ENCODE data around the gene AHCYL2.
"Not testable (repeated sequence)": the region's sequence is repeated elsewhere in the genome, so short reads cannot be mapped to it uniquely, and the experiment has no call there.

The AHCYL2 gene

DNA sequence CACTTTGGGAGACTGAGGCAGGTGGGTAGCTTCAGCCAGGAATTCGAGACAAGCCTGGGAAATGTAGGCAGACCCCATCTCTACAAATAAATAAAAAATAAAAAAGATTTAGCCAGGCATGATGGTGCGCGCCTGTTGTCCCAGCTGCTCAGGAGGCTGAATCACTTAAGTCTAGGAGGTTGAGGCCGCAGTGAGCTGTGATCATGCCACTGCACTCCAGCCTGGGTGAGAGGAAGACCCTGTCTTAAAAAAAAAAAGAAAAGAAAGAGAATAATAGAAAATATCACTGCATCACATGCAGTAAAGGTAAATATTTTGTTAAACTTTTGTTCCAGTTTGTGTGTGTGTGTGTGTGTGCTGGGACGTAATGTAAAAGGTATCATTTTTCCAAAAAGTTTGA, 212.4 kb downstream of the AHCYL2 start:
- ChIA-PET POLR2A (no interaction called here), CTCF (interaction anchor here (0.9 to 1.3 kb wide), 2 partner anchors 12 to 94 kb away, joined by 3 to 4 read pairs; no protein-coding TSS in a partner anchor)
- TF ChIP-seq, protein P1, sequence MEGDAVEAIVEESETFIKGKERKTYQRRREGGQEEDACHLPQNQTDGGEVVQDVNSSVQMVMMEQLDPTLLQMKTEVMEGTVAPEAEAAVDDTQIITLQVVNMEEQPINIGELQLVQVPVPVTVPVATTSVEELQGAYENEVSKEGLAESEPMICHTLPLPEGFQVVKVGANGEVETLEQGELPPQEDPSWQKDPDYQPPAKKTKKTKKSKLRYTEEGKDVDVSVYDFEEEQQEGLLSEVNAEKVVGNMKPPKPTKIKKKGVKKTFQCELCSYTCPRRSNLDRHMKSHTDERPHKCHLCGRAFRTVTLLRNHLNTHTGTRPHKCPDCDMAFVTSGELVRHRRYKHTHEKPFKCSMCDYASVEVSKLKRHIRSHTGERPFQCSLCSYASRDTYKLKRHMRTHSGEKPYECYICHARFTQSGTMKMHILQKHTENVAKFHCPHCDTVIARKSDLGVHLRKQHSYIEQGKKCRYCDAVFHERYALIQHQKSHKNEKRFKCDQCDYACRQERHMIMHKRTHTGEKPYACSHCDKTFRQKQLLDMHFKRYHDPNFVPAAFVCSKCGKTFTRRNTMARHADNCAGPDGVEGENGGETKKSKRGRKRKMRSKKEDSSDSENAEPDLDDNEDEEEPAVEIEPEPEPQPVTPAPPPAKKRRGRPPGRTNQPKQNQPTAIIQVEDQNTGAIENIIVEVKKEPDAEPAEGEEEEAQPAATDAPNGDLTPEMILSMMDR (IDR thresholded peaks at IDR 0.05; ENCODE audit: control extremely low read depth, extremely low read depth, low read depth, missing control alignments): no peak
- no peak for DNase-seq (ENCODE audit: extremely low spot score)

DNA sequence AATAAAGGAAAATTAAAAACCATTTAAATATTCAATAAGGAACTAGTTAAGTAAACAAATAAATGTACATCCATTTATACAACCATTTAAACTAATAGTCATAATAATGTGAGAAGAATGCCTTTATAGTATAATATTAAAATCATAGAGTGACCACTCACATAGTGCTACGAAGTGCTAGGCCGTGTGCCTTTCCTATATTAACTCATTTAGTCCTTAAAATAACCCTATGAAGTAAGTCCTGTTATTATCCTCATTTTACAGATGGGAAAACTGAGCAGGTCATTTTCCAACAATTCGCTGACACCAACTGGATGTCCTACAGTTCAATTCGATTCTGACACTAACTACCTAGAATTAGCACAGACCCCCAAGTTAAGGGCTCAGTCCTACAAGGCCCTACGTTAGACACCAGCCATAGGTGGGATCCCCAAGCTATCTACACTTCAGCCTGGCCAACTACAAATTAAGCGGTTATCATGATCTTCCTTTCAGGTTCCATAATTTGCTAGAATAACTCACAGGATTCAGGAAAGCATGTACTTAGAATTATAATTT, 213.5 kb downstream of the AHCYL2 start:
- TF ChIP-seq, protein P1 (IDR thresholded peaks at IDR 0.05; ENCODE audit: control extremely low read depth, extremely low read depth, low read depth, missing control alignments): no peak
- ChIA-PET POLR2A (no interaction called here), CTCF (interaction anchor here (0.9 to 1.6 kb wide), 2 partner anchors 9 to 62 kb away, joined by 3 to 4 read pairs; no protein-coding TSS in a partner anchor)
- DNase-seq (ENCODE audit: extremely low spot score): no peak

DNA sequence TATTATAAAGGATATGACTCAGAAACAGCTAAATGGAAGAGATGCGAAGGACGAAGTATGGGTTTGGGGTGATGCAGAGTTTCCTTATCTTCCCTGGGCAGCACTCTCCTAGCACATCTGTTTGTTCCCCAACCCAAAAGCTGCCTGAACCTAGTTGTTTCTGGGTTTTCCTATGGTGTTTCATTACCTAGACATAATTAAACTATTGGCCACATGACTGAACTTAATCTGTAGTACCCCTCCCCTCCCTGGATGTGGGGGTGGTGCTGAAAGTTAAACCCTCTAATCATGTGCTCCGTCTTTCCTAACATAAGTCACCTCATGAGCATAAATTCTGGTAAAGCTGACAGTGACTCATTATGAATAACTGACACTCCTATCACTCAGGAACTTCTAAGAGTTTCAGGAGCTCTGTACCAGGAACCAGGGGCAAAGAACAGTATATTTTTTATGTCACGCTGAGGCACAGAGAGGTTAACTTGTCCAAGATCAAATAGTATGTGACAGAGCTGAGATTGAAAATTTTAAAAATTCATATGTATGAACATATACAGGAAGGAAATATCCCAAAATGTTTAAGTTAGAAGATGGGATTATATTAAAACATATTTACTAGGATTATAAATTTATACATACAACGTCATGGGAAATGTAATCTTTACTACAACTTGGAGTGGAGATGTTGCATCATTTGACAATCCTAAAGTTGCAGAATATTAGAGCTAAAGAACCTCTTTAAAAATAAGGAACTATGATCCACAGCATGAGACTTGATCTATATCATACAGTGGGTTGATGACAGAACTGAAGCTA, 214.2 kb downstream of the AHCYL2 start:
- CTCF ChIA-PET: interaction anchor here (0.9 to 1.6 kb wide), 7 partner anchors 10 to 391 kb away, joined by 3 to 8 read pairs (median 3); no protein-coding TSS in a partner anchor
- no peak for DNase-seq (ENCODE audit: extremely low spot score)
- TF ChIP-seq, protein P1 (IDR thresholded peaks at IDR 0.05; ENCODE audit: control extremely low read depth, extremely low read depth, low read depth, missing control alignments): no peak
- POLR2A ChIA-PET: no interaction called here

DNA sequence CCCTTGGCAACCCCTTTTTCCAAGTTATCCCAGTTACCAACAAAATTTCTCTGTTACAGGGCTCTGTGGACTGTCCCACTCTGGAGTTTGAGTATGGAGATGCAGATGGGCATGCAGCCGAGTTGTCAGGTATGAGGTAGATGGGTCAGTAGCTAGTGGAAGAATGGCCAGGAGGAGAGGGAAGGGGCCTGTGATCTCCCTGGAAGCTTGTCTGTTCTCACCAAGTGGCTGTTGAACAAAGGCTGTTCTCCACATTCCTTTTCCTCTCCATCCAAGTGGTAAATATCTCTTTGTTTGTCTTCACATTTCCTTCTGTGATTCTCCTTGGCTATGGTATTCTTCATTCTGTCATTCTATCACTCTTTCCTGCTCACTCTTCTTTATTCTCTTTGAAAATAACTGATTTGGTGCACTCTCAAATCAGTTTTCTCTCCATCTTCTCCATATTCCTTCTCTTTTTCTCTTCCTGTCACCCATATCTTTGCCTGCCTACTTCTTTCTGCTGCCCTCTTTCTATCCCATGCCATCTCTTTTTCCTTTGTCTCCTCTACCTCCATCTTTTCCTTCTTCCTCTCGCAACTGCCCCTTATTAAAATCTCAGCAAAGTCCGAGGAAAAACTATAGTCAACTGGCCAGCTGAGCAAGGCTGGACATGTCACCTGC, 215.3 kb downstream of the AHCYL2 start:
- CTCF ChIA-PET: interaction anchor here (0.9 to 1.5 kb wide), 6 partner anchors 13 to 390 kb away, joined by 3 to 8 read pairs (median 3); no protein-coding TSS in a partner anchor
- POLR2A ChIA-PET: no interaction called here

DNA sequence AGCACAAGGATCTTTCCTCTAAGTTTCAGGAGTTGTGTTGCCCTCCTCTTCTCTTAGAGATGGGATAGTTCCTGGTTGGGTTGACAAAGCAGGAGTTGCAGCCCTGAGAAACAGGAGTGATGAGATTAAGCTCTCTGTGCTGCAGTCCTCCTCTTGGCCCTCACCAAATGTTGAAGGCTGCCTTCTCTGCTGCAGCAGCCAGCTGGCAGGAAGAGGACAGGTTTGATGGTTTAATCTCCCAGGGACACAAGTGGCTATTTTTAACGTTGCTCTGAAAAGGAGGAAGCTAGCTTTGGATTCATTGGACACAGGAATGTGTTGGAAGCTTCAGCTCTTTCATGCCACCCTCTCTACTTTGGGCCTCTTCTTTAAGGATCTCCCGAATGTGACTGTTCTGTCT, 218.8 kb downstream of the AHCYL2 start:
- POLR2A ChIA-PET: interaction anchor here (1.2 kb wide), 1 partner anchor 10 kb away, joined by 4 read pairs; the partner anchor contains the start of gene STRIP2
- no peak for DNase-seq (ENCODE audit: extremely low spot score)
- CTCF ChIA-PET: interaction anchor here (1.0 to 1.8 kb wide), 3 partner anchors 9 to 28 kb away, joined by 3 to 5 read pairs (median 5); partner anchors contain the start of gene STRIP2
- TF ChIP-seq, protein P1 (IDR thresholded peaks at IDR 0.05; ENCODE audit: control extremely low read depth, extremely low read depth, low read depth, missing control alignments): no peak

More for the DNA sequence above, 215.3 kb downstream of the AHCYL2 start:
- TF ChIP-seq, protein P1 (IDR thresholded peaks at IDR 0.05; ENCODE audit: control extremely low read depth, extremely low read depth, low read depth, missing control alignments): no peak
- no peak for DNase-seq (ENCODE audit: extremely low spot score)

GRCh38 chr7:129444776-129445175, 219.9 kb downstream of the AHCYL2 start:
- POLR2A ChIA-PET; CTCF ChIA-PET; DNase-seq (ENCODE audit: extremely low spot score): not testable (repeated sequence)

GRCh38 chr7:129446925-129447324, 222.1 kb downstream of the AHCYL2 start:
- CTCF ChIA-PET: interaction anchor here (1.6 kb wide), 1 partner anchor 79 kb away, joined by 3 read pairs; no protein-coding TSS in a partner anchor
- DNase-seq (ENCODE audit: extremely low spot score); POLR2A ChIA-PET: not testable (repeated sequence)

DNA sequence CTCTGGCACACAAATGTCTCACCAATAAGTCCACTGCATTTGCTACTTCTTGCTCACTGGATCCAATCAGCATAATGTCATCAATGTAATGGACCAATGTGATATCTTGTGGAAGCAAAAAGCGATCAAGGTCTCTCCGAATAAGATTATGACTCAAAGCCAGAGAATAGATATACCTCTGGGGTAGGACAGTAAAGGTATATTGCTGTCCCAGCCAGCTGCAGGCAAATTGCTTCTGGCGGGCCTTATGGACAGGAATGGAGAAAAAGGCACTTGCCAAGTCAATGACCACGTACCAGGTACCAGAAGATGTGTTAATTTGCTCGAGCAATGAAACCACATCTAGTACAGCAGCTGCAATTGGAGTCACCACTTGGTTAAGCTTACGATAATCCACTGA, 222.6 kb downstream of the AHCYL2 start:
- POLR2A ChIA-PET: not testable (repeated sequence)
- CTCF ChIA-PET: interaction anchor here (1.6 kb wide), 1 partner anchor 80 kb away, joined by 3 read pairs; no protein-coding TSS in a partner anchor

GRCh38 chr7:129448608-129449007, 223.8 kb downstream of the AHCYL2 start:
- POLR2A ChIA-PET; DNase-seq (ENCODE audit: extremely low spot score): not testable (repeated sequence)
- CTCF ChIA-PET: interaction anchor here (1.0 to 1.2 kb wide), 2 partner anchors 81 to 231 kb away, joined by 3 read pairs; no protein-coding TSS in a partner anchor

More for the DNA sequence above, 222.6 kb downstream of the AHCYL2 start:
- DNase-seq (ENCODE audit: extremely low spot score): not testable (repeated sequence)

Data from GM10248 (cell line).